ENCODE data around the gene SMARCC2.

DNA sequence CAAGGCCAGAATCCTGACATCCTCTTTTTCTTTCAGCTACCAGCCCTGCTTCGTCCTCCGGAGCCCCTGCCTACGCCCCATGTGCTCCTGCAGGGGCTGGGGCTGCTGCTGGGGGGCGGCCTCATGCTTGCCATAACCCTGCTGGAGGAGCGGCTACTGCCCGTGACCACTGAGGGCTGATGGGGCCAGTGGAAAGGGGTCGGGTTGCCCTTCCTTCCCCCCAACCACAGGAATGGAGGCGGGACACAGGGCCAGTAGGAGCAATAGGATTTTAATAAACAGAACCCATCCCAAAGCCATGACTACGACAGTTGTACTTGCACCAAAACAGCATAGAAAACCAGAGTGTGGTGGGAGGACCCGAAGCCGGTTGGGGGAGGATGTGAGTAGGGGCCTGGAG is 48.3 kb upstream of the SMARCC2 start:
- TF ChIP-seq, protein P1, sequence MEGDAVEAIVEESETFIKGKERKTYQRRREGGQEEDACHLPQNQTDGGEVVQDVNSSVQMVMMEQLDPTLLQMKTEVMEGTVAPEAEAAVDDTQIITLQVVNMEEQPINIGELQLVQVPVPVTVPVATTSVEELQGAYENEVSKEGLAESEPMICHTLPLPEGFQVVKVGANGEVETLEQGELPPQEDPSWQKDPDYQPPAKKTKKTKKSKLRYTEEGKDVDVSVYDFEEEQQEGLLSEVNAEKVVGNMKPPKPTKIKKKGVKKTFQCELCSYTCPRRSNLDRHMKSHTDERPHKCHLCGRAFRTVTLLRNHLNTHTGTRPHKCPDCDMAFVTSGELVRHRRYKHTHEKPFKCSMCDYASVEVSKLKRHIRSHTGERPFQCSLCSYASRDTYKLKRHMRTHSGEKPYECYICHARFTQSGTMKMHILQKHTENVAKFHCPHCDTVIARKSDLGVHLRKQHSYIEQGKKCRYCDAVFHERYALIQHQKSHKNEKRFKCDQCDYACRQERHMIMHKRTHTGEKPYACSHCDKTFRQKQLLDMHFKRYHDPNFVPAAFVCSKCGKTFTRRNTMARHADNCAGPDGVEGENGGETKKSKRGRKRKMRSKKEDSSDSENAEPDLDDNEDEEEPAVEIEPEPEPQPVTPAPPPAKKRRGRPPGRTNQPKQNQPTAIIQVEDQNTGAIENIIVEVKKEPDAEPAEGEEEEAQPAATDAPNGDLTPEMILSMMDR (IDR thresholded peaks at IDR 0.05; ENCODE audit: low read length) = no peak
- TF ChIP-seq EZH2phosphoT487 (IDR thresholded peaks at IDR 0.05; ENCODE audit: low read length) = no peak

All from MM.1S (cell line).